ENCODE measurements around the gene MGAT5.

The MGAT5 gene

GRCh38 chr2:134308474-134309385 is 54.9 kb downstream of the MGAT5 start:
- no peak for DNase-seq

GRCh38 chr2:134310107-134311079 is 56.5 kb downstream of the MGAT5 start:
- no peak for DNase-seq

GRCh38 chr2:134312482-134312881 is 58.6 kb downstream of the MGAT5 start:
- no peak for DNase-seq

- DNase-seq = no peak
These were observed 60.3 kb downstream of the MGAT5 start for GRCh38 chr2:134314202-134314601.

GRCh38 chr2:134314681-134315368 is 61.0 kb downstream of the MGAT5 start:
- no peak for DNase-seq

GRCh38 chr2:134315471-134315870 is 61.6 kb downstream of the MGAT5 start:
- no peak for DNase-seq

GRCh38 chr2:134319596-134320254 is 65.9 kb downstream of the MGAT5 start:
- DNase-seq = no peak

- DNase-seq = no peak
These were observed 67.1 kb downstream of the MGAT5 start for GRCh38 chr2:134320930-134321329.

GRCh38 chr2:134323777-134324176 is 69.9 kb downstream of the MGAT5 start:
- no peak for DNase-seq

- no peak for DNase-seq
These were observed 70.6 kb downstream of the MGAT5 start for GRCh38 chr2:134324430-134324829.

GRCh38 chr2:134324947-134325346 is 71.1 kb downstream of the MGAT5 start:
- no peak for DNase-seq

GRCh38 chr2:134325696-134326095 is 71.8 kb downstream of the MGAT5 start:
- no peak for DNase-seq

GRCh38 chr2:134327367-134327766 is 73.5 kb downstream of the MGAT5 start:
- DNase-seq = no peak

GRCh38 chr2:134331081-134331480 is 77.2 kb downstream of the MGAT5 start:
- no peak for DNase-seq

GRCh38 chr2:134333646-134334189 is 79.8 kb downstream of the MGAT5 start:
- DNase-seq = no peak

- DNase-seq = peak; percentile 15
These were observed 80.9 kb downstream of the MGAT5 start for GRCh38 chr2:134334542-134335353.

- DNase-seq = no peak
These were observed 81.7 kb downstream of the MGAT5 start for GRCh38 chr2:134335601-134336000.

- no peak for DNase-seq
These were observed 82.5 kb downstream of the MGAT5 start for GRCh38 chr2:134336352-134336751.

- peak; percentile 7 for DNase-seq
These were observed 83.0 kb downstream of the MGAT5 start for GRCh38 chr2:134336921-134337320.

- DNase-seq = no peak
These were observed 83.8 kb downstream of the MGAT5 start for GRCh38 chr2:134337631-134338030.

- no peak for DNase-seq
These were observed 84.3 kb downstream of the MGAT5 start for GRCh38 chr2:134338208-134338607.
